CD4-positive, alpha-beta T cell treated with Interleukin-21 for 1 hour (primary cell): ENCODE measurements around the gene ASH1L.
"Not testable (repeated sequence)": the region's sequence is repeated elsewhere in the genome, so short reads cannot be mapped to it uniquely, and the experiment has no call there.

Experiments
- DNase-seq: peaks from one replicate; pipeline ENCODE4 v3.0.0-alpha.2; 2020

ASH1L gene, protein sequence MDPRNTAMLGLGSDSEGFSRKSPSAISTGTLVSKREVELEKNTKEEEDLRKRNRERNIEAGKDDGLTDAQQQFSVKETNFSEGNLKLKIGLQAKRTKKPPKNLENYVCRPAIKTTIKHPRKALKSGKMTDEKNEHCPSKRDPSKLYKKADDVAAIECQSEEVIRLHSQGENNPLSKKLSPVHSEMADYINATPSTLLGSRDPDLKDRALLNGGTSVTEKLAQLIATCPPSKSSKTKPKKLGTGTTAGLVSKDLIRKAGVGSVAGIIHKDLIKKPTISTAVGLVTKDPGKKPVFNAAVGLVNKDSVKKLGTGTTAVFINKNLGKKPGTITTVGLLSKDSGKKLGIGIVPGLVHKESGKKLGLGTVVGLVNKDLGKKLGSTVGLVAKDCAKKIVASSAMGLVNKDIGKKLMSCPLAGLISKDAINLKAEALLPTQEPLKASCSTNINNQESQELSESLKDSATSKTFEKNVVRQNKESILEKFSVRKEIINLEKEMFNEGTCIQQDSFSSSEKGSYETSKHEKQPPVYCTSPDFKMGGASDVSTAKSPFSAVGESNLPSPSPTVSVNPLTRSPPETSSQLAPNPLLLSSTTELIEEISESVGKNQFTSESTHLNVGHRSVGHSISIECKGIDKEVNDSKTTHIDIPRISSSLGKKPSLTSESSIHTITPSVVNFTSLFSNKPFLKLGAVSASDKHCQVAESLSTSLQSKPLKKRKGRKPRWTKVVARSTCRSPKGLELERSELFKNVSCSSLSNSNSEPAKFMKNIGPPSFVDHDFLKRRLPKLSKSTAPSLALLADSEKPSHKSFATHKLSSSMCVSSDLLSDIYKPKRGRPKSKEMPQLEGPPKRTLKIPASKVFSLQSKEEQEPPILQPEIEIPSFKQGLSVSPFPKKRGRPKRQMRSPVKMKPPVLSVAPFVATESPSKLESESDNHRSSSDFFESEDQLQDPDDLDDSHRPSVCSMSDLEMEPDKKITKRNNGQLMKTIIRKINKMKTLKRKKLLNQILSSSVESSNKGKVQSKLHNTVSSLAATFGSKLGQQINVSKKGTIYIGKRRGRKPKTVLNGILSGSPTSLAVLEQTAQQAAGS (N-terminal part only)

DNA sequence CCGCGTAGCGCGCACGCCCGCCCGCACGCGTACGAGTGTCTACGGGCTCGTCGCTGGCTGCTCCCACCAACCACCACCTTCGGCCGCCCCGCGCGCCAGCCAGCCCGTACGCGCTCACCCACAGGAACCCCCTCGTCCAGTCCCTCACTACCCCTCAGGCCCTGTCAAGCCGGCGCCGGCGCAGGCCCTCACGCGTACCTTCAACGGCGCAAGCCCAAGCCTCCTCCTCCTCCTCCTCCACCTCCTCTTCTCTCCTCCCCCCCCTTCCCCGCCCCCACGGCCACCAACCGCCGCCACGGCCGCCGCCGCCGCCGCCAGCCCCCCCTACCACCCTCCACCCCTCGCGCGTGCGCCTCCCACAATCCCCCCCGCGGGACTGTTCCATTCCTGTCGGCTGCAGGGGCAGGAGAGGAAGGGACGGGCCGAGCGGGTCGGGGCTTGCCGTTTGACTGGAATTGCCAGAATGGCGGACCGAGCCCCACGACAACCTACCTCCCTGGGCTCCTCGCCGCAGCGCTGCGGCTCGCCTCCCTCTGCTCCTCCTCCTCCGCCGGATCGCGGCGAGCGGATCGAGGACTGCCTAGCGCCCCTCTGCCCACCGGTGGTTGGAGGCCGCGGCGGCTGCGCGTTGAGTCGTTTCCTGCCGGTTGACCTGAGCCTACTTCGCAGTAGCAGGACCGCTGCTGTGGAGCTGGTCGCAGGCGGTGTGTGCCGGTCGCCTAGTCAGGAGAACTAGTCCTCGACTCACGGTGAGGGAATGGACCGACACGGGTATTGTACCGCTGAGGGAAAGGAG lies at the start of gene ASH1L:
ASH1L (minus strand) TSS at position 223 of the 796 bp plus-strand sequence. CDS start 41,284 bp downstream, outside the sequence.
- DNase-seq: peak; percentile 94

DNA sequence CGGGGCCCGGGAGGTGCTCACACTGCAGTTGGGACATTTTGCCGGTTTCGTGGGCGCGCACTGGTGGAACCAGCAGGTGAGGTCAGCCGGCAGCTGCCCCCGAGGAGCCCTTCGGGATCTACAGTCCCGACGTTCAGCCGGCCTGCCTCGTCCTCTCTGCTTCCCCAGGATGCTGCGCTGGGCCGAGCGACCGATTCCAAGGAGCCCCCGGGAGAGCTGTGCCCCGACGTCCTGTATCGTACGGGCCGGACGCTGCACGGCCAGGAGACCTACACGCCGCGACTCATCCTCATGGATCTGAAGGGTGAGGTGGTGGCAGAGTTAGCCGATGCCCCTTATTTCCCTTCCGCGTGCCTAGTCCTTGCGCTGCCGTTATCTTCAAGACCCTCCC lies 47.6 kb upstream of the ASH1L start:
- DNase-seq: not testable (repeated sequence)

DNA sequence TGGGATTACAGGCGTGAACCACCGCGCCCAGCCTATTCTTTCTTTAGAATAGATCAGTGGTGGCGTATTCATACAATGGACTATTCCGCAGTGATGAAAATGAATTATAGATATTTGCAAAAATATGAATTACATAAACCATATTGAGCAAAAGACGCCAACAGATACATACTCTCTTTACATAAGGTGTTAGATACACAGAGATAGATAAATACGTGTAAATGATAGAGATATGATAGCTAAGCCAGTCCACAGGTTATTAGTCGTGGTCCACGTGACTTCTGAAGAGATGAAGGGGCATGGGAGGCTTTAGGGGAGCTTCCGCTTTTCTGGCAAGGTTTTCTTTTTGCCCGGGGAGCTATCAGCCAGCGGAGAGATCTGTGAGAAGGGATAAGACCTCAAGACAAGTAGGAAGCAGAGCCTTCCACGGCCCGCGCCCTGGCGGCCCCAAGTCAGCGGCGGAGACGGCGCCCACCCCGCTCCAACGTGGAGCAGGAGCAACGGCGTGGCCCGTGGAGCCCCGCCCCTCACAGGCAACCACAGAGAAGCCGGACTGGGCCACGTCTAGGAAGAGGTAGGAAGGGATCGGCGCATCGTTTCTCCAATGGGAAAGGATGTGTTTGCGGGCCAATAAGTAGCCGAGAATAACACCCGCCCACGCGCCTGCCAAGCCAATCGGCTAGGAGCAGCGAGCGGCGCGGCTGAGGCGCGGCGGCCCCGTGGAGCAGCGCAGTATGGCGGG lies 47.1 kb upstream of the ASH1L start, which contains the start of gene MSTO1:
MSTO1 (plus strand) TSS at position 704 of the 742 bp plus-strand sequence; CDS start at position 735, 31 bp downstream.
- peak; percentile 95 for DNase-seq

DNA sequence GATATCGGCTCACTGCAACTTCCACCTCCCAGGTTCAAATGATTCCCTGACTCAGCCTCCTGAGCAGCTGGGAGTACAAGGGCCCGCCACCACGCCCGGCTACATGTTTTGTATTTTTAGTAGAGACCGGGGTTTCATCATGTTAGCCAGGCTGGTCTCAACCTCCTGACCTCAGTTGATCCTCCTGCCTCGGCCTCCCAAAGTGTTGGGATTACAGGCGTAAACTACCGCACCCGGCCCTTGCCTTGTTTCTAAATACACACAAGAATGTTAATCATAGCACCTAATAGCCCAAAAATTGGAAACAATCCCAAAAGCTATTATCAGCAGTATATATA lies 46.3 kb upstream of the ASH1L start:
- DNase-seq: no peak

DNA sequence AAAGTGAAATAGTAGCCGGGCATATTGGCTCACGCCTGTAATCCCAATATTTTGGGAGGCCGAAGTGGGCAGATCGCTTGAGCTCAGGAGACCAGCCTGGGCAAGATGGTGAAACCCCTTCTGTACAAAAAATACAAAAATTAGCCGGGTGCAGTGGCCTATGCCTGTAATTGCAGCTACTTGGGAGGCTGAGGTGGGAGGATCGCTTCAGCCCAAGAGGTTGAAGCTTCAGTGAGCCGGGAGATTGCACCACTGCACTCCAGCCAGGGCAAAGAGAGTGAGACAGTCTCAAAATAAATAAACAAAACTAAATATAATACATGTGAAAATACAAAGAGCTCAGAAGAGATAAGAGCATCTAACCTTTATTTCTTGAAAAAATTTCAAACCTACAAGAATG lies 45.1 kb upstream of the ASH1L start:
- DNase-seq: no peak

DNA sequence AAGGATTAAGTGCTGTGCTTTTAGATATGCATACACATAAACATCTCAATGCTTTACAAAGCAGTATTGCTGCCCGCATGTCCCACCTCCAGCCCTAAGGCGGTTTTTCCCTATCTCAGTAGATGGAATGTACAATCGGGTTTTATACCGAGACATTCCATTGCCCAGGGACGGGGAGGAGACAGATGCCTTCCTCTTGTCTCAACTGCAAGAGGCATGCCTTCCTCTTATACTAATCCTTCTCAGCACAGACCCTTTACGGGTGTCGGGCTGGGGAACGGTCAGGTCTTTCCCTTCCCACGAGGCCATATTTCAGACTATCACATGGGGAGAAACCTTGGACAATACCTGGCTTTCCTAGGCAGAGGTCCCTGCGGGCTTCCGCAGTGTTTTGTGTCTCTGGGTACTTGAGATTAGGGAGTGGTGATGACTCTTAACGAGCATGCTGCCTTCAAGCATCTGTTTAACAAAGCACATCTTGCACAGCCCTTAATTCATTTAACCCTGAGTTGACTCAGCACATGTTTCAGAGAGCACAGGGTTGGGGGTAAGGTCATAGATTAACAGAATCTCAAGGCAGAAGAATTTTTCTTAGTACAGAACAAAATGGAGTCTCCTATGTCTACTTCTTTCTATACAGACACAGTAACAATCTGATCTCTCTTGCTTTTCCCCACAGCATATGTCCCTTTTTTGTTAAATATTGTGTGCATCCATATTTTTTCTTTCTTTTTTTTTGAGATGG lies 37.4 kb upstream of the ASH1L start:
- DNase-seq: not testable (repeated sequence)

DNA sequence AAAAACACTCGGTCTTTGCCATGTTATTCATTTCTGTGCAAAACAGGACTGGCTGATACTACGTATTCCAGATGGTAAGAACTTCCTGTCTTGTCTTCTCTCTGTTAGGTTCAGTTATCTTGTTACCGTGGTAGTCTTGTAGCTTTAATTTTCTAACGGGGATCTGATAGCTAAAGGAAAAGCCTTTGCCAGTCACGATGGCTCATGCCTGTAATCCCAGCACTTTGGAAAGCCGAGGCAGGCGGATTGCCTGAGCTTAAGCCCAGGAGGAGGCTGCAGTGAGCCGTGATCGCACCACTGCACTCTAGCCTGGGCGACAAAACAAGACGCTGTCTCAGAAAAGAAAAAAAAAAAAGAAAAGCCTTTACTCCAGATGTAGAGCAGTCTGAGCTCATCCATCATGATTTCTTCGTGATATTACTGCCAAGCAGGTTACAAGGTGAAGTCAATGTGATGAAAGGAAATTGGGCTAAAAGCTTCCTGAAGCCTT lies 36.3 kb upstream of the ASH1L start:
- DNase-seq: no peak

DNA sequence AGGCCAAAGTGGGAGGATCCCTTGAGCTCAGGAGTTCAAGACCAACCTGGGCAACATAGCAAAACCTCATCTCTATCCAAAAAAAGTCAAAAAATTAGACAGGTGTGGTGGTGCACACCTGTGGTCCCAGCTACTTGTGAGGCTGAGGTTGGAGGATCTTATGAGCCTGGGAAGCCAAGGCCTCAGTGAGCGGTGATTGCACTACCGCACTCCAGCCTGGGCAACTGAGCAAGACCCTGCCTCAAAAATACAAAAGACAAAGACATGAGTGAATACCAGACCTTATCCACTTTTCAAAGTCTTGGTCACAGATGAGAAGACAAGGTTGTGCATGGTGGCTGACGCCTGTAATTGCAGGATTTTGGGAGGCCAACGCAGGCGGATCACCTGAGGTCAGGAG lies 34.3 kb upstream of the ASH1L start:
- DNase-seq: no peak

DNA sequence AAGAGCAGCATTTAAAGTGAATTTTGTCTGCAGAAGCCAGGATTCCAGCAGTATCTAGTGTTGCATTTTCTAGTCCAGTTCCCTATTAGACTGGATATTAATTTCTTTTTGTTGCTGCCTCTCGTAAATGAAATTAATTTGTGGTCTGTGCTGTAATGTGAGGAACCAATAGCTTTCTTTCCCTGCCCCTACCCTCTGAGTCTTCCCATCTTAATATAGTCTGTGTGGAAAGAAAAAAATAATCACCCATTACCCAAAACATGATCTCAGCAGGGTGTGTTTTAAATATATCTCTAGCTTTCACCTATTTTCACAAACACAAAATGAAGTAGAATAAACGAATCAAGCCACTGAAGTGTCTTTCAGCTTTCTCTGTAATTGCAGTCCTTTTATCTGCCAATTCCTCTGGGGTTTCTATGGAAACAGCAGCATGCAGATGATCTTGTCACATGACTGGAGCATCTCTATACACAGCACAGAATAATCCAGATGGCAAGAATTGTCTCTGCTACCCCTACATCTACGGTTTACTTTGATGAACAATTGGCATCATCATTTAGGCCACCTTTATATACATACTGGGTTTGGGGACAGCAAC lies 33.4 kb upstream of the ASH1L start:
- DNase-seq: not testable (repeated sequence)

DNA sequence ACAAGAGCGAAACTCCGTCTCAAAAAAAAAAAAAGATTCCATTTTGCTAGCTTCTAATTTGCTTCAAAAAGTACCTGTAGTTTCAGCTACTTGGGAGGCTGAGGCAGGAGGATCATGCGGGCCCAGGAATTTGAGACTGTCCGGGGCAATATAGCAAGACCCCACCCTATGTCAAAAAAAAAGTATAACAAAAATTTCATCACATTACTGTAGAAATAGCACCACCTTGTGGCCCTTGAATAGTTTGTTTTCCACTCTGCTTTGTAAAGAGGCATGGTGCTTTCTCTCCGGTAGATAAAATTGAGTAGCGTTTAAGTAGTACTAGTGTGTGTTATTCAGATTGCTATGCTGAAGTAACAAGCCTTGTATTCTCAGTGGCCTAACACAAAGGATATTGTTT lies 29.2 kb upstream of the ASH1L start:
- DNase-seq: peak; percentile 77

DNA sequence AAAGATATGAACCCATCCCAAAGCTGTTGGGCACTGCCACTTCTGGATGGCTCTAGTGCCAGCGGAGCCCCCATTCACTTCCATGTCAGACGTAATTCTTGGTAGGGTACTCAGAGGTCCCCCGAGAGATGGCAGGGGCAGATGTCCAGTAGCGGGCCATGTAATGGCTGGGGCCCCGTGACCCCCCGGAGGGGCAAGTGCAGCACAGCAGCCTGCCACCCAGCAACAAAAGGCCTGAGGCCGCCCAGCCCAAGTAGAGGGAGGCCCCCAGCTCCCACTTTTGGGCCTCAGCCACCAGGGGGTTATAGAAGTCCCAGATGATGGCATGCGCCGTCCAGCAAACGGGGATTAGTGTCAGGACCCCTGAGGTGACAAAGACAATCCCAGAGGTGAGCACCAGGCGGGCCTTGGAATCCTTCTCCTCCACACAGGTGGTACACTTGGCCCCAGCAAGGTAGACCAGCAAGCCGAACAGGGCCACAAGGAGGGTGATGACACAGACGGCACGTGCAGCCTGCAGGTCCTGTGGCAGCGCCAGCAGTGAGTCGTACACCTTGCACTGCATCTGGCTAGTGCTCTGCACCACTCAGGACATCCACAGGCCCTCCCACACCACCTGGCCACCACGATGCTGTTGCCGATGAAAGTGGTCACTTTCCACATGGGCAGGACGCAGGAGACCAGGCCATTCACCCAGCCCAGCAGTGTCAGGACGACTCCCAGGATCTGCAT lies 28.1 kb upstream of the ASH1L start:
- not testable (repeated sequence) for DNase-seq

DNA sequence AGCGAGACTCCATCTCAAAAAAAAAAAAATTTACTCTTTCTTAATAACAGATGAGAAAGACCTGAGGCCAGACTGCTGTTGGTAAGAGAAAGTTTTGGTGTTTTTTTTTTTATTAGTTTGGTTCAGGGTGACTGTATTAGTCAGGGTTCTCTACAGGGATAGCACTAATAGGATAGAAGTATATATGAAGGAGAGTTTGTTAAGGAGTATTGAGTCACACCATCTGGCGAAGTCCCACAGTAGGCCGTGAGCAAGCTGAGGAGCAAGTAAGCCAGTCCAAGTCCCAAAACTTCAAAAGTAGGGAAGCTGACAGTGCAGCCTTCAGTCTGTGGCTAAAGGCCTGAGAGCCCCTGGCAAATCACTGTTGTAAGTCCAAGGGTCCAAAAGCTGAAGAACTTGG lies 26.7 kb upstream of the ASH1L start:
- DNase-seq: not testable (repeated sequence)

DNA sequence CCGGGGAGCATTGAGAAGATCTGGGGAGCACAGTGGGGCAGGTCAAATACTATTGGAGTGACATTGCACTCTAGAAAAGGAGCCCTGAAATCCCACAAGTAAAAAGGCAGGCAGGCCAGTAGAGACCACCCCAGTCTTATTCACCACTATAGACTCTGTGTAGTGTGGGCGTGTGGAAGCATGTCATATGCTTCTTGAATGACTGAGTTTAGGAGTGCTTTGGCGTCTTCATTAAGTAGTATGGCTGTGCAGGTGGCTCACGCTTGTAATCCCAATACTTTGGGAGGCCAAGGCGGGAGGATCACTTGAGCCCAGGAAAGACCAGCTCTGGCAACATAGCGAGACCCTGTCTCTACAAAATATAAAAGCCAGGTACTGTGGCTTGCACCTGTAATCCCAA lies 21.2 kb upstream of the ASH1L start:
- DNase-seq: not testable (repeated sequence)

DNA sequence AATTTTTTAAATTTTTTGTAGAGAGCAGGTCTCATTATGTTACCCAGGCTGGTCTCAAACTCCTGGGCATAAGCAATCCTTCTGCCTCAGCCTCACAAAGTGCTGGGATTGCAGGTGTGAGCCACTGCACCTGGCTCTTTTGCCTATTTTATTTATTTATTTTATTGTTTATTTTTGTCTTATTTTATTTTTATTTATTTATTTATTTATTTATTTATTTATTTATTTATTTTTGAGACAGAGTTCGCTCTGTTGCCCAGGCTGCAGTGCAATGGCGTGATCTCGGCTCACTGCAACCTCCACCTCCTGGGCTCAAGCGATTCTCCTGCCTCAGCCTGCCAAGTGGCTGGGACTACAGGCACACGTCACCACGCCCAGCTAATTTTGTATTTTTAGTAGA lies 13.0 kb upstream of the ASH1L start:
- not testable (repeated sequence) for DNase-seq

DNA sequence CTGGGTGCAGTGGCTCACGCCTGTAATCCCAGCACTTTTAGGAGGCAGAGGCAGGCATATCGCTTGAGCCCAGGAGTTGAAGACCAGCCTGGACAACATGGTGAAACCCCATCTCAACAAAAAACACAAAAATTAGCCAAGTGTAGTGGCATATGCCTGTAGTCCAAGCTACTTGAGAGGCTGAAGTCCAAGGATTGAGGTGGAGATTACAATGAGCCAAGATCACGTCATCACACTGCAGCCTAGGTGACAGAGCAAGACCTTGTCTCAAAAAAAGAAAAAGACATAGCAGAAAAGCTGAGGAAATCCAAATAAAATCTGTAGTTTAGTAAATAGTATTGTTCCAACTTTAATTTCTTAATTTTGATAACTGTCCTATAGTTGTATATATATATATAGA lies 11.5 kb upstream of the ASH1L start:
- DNase-seq: no peak

DNA sequence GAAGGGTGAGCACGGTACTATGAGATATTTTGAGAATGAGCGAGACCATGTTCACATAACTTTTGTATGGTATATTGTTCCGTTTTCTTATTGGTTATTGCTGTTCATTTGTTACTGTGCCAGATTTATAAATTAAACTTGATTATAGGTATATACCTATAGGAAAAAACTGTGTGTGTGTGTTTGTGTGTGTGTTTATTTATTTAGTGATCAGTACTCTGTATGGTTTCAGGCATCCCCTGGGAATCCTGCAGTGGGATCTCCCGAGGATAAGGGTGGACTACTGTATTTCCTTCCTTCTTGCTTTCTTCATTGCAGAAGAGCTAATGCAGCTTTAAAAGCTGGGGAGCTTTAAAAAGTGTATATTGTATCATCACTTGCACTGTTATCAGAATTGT lies 8.0 kb upstream of the ASH1L start:
- no peak for DNase-seq

DNA sequence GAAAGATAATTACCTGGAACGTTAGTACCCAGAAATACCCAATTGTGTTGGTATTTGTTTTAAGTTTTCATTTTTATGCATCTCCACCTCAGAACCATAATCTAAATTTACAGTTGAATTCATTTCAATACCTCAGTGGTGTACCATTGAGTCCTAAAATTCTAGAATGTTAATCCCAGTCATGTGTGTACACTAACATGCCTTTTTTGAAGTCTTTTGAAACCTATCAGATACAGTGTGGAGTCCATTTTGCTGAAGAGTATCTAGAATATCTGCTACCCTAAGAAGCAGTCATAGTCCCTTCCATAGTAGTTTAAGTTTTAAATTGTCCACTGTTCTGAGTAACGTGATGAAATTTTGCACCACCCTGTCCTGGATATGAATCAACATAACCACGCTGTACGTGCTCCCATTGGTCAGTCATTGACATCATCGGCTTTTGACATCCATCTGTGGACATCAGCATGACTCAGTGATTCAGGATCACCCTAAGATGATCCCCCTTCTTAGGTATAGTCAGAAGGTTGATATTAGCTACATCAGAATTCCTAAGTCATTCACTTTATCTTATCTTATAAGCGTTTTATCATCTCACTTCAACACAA lies 7.5 kb upstream of the ASH1L start:
- DNase-seq: no peak

DNA sequence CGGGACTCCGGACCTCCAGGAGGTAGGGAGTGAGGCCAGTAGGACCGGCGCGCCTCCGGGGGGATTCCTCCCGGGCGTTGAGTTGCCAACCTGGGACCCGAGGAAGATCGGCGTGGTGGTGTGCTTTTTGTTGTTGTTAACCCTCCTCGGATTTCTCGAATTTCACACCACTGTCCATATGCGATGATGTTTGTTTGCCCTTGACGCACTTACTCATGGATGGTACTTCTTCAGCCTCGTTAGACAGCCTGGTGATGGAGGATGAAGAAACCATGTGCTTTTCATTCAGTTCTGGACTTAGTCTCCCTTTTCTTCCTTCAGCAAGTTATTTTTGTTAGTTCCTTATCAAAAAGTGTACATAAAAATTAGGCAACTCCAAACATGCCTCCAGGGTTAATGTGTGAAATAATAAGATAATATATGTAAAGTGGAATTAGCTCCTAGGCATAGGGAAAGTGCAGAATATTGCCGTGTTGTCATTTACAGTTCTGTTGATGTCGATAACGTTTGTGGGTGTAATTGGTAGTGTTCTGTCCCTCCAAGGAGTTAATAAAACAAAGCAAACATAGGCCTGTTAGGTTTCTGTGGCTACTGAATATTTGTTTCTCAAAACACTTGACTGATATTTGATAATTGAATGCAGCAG lies 897 bp upstream of the ASH1L start:
- DNase-seq: peak; percentile 25
